Activated CD8-positive, alpha-beta memory T cell treated with anti-CD3 and anti-CD28 coated beads for 36 hours (primary cell): ENCODE data around the gene FGF8. TPM values are rescaled to one million over a fixed set of nuclear protein-coding genes. Genes with fewer than 3 reads are reported as not detected.

ENCODE experiments used
- CTCF ChIA-PET: fragments of 350-600 bp; sonication (Branson Sonifier 250); formaldehyde crosslinking; loops from one replicate; lab custom pipeline; 2021; ENCODE audit warnings: antibody characterized with exemption; lab: Charles Lee
- POLR2A ChIA-PET: fragments of 350-600 bp; sonication (Branson Sonifier 250); formaldehyde crosslinking; loops from one replicate; lab custom pipeline; 2021; ENCODE audit warnings: antibody characterized with exemption; lab: Charles Lee
- total RNA-seq, 2 experiments: library from RNA; stranded (reverse); gene quantifications; one replicate each; pipeline ENCODE4 v1.2.3, GENCODE V29; 2021

The FGF8 gene
- total RNA-seq, 2 experiments from 2014 or later: not detected

- POLR2A ChIA-PET: no interaction called here
- CTCF ChIA-PET: interaction anchor here (2.1 kb wide), 1 partner anchor 20 kb away, joined by 5 read pairs; no protein-coding TSS in a partner anchor
Measured at GRCh38 chr10:101759309-101760247, 16.3 kb downstream of the FGF8 start.

GRCh38 chr10:101758858-101759257, 17.1 kb downstream of the FGF8 start:
- ChIA-PET POLR2A (no interaction called here), CTCF (interaction anchor here (2.1 kb wide), 1 partner anchor 21 kb away, joined by 5 read pairs; no protein-coding TSS in a partner anchor)

- ChIA-PET POLR2A (no interaction called here), CTCF (no interaction called here)
Measured at GRCh38 chr10:101752241-101752640, 23.7 kb downstream of the FGF8 start.

GRCh38 chr10:101749047-101750016, 26.6 kb downstream of the FGF8 start:
- CTCF ChIA-PET: interaction anchor here (1.2 kb wide), 1 partner anchor 31 kb away, joined by 3 read pairs; no protein-coding TSS in a partner anchor
- POLR2A ChIA-PET: no interaction called here

GRCh38 chr10:101748496-101748895, 27.4 kb downstream of the FGF8 start:
- ChIA-PET CTCF (no interaction called here), POLR2A (no interaction called here)

GRCh38 chr10:101745074-101745696, 30.7 kb downstream of the FGF8 start:
- ChIA-PET CTCF (no interaction called here), POLR2A (no interaction called here)

- ChIA-PET CTCF (no interaction called here), POLR2A (no interaction called here)
Measured at GRCh38 chr10:101744267-101744666, 31.6 kb downstream of the FGF8 start.

- CTCF ChIA-PET: no interaction called here
- POLR2A ChIA-PET: no interaction called here
Measured at GRCh38 chr10:101741938-101742337, 34.0 kb downstream of the FGF8 start.

GRCh38 chr10:101736666-101737065, 39.2 kb downstream of the FGF8 start:
- POLR2A ChIA-PET: no interaction called here
- CTCF ChIA-PET: interaction anchor here (1.3 kb wide), 1 partner anchor 45 kb away, joined by 3 read pairs; no protein-coding TSS in a partner anchor

GRCh38 chr10:101732096-101732495, 43.8 kb downstream of the FGF8 start:
- ChIA-PET POLR2A (no interaction called here), CTCF (interaction anchor here (0.6 to 0.8 kb wide), 2 partner anchors 50 to 80 kb away, joined by 3 read pairs; no protein-coding TSS in a partner anchor)

GRCh38 chr10:101726115-101726387, 49.9 kb downstream of the FGF8 start:
- ChIA-PET CTCF (no interaction called here), POLR2A (no interaction called here)

- ChIA-PET POLR2A (no interaction called here), CTCF (no interaction called here)
Measured at GRCh38 chr10:101725296-101726114, 50.4 kb downstream of the FGF8 start.

GRCh38 chr10:101724446-101724845, 51.5 kb downstream of the FGF8 start:
- POLR2A ChIA-PET: no interaction called here
- CTCF ChIA-PET: interaction anchor here (0.7 kb wide), 1 partner anchor 630 kb away, joined by 3 read pairs; no protein-coding TSS in a partner anchor

- ChIA-PET CTCF (interaction anchor here (0.6 kb wide), 1 partner anchor 66 kb away, joined by 3 read pairs; no protein-coding TSS in a partner anchor), POLR2A (no interaction called here)
Measured at GRCh38 chr10:101723176-101723575, 52.7 kb downstream of the FGF8 start.

- ChIA-PET CTCF (no interaction called here), POLR2A (no interaction called here)
Measured at GRCh38 chr10:101721806-101722205, 54.1 kb downstream of the FGF8 start.

- CTCF ChIA-PET: no interaction called here
Measured at GRCh38 chr10:101720606-101721230, 55.2 kb downstream of the FGF8 start.

More at GRCh38 chr10:101720606-101721230, 55.2 kb downstream of the FGF8 start:
- POLR2A ChIA-PET: no interaction called here
